B cell (primary cell): Measurements from ENCODE around the gene LRBA.

Experiments
- CTCF ChIP-seq: fragments of 200-600 bp; IDR thresholded peaks from one replicate; pipeline ENCODE4 v1.8.0; 2022; ENCODE audit warnings: antibody characterized with exemption, mild to moderate bottlenecking
- EZH2 ChIP-seq: IDR thresholded peaks from 2 replicates; pipeline ENCODE4 v1.6.1; 2012; ENCODE audit warnings: borderline replicate concordance, low read depth, mild to moderate bottlenecking, moderate library complexity, low read length; ENCODE audit not compliant: insufficient read depth, poor library complexity, severe bottlenecking

DNA sequence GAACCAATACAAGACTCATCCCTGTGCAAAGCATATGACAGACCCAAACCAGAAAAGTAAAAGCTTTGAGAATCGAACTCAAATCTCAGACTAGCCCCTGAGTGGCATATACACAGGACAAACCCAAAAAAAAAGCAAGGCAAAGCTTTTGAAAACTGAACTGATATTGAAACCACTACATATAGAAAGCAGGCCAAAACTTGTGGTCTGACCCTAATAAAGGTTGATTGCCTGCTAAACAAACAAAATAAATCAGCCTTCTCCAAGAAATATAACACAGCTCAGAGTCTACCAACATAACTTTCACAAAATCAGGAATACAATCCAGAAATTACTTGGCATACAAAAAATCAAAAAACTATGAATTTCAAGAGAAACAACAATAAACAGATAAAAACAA, 40.3 kb downstream of the LRBA start:
- TF ChIP-seq CTCF (no peak), EZH2 (no peak)
